ENCODE data around the gene HES7.

Gene HES7

DNA sequence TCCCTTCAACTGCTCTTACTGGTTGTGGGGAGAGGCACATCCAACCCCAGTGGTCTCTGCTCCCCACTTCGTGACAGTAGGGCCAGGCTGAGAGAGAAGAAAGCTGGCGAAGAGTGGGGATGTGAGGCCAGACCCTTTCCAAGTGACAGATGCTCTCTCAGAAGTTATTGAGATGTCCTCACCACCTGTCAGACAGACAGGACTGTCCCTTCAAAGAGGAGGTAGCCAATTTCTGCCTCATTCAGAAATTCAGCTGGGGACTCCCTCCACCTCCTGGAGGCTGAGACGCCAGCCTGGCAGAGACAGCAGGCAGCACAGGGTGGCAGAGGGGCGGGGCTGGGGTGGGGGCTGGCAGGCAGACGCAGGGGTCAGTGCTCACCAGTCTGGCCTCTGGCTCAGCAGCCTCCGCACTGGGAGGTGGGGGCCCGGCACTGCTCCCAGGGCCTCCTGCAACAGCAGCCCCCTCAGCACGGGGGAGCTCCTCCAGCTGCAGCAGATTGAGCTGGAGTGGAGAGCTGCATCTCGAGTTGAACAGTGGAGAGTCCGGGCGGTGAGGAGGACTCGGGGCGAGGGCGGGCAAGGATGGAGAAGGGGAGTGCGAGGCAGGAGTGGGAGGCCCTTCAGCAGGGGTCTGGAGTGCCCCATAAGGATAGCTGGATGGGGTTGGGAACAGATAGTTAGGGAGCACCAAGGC is 19.1 kb upstream of the HES7 start:
- Histone ChIP-seq H3K4me3 (ENCODE audit: low read length) (no peak overlapping the region), H3K27me3 (ENCODE audit: insufficient read depth, low read length) (no peaks in the 10 kb centered on the region), H2AFZ (ENCODE audit: low read depth, low read length) (no peak overlapping the region), H3K9me3 (ENCODE audit: low read length) (no peaks in the 10 kb centered on the region), H3K4me1 (ENCODE audit: insufficient read depth, low read length) (no peaks in the 10 kb centered on the region), H3K36me3 (ENCODE audit: insufficient read depth, low read length) (peaks cover 58% of the 10 kb centered on the region)

- Histone ChIP-seq H3K36me3 (ENCODE audit: insufficient read depth, low read length) (peaks cover 51% of the 10 kb centered on the region), H3K9me3 (ENCODE audit: low read length) (no peaks in the 10 kb centered on the region), H3K4me3 (ENCODE audit: low read length) (no peak overlapping the region), H2AFZ (ENCODE audit: low read depth, low read length) (no peak overlapping the region), H3K27me3 (ENCODE audit: insufficient read depth, low read length) (no peaks in the 10 kb centered on the region), H3K4me1 (ENCODE audit: insufficient read depth, low read length) (peaks cover 5% of the 10 kb centered on the region)
Observed at GRCh38 chr17:8142158-8142886, 18.4 kb upstream of the HES7 start.

DNA sequence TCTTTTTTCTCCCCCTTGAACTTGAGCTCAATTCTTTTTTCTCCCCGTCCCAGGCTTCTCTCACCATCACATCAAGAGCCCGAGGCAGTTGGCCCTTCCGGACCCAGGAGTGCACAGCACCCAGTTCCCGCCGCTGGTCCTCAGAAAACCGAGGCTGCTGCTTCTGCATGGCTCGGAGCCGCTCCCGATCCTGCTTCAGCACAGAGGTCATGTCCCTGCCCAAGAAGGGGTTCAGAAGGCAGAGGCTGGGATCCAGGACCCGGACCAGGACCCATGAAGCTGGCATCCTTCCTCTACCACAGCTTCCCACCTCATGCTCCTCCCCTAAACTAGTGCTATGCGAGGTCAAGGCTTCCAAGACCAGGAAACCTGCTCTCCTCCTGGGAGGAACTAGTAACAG is 17.8 kb upstream of the HES7 start:
- H3K4me3 ChIP-seq (ENCODE audit: low read length): no peak overlapping the region
- H3K27me3 ChIP-seq (ENCODE audit: insufficient read depth, low read length): no peaks in the 10 kb centered on the region
- H3K4me1 ChIP-seq (ENCODE audit: insufficient read depth, low read length): peaks cover 5% of the 10 kb centered on the region
- H2AFZ ChIP-seq (ENCODE audit: low read depth, low read length): no peak overlapping the region
- no peaks in the 10 kb centered on the region for H3K9me3 ChIP-seq (ENCODE audit: low read length)
- peaks cover 46% of the 10 kb centered on the region for H3K36me3 ChIP-seq (ENCODE audit: insufficient read depth, low read length)

DNA sequence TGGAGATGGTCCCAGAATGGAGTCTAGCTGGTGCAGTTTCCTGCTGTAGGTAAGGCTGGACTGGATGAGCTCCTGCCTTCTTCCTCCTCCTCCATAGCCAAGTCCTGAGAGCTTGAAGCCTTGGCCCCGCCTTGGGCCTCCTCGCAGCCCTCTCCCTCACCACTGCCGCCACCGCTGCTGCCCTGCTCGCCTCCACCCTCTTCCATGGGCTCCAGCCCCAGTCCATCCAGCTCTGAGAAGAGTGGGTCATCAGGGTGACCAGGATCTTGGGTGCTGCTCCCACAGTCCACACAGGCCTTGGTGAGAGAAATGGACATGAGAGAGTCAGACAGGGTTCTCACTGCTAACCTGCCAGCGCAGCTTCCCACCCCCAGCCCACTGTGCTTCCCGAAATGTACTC is 17.1 kb upstream of the HES7 start:
- Histone ChIP-seq H3K9me3 (ENCODE audit: low read length) (no peaks in the 10 kb centered on the region), H3K4me1 (ENCODE audit: insufficient read depth, low read length) (peaks cover 5% of the 10 kb centered on the region), H3K4me3 (ENCODE audit: low read length) (no peak overlapping the region), H3K36me3 (ENCODE audit: insufficient read depth, low read length) (peaks cover 39% of the 10 kb centered on the region), H2AFZ (ENCODE audit: low read depth, low read length) (no peak overlapping the region), H3K27me3 (ENCODE audit: insufficient read depth, low read length) (no peaks in the 10 kb centered on the region)

DNA sequence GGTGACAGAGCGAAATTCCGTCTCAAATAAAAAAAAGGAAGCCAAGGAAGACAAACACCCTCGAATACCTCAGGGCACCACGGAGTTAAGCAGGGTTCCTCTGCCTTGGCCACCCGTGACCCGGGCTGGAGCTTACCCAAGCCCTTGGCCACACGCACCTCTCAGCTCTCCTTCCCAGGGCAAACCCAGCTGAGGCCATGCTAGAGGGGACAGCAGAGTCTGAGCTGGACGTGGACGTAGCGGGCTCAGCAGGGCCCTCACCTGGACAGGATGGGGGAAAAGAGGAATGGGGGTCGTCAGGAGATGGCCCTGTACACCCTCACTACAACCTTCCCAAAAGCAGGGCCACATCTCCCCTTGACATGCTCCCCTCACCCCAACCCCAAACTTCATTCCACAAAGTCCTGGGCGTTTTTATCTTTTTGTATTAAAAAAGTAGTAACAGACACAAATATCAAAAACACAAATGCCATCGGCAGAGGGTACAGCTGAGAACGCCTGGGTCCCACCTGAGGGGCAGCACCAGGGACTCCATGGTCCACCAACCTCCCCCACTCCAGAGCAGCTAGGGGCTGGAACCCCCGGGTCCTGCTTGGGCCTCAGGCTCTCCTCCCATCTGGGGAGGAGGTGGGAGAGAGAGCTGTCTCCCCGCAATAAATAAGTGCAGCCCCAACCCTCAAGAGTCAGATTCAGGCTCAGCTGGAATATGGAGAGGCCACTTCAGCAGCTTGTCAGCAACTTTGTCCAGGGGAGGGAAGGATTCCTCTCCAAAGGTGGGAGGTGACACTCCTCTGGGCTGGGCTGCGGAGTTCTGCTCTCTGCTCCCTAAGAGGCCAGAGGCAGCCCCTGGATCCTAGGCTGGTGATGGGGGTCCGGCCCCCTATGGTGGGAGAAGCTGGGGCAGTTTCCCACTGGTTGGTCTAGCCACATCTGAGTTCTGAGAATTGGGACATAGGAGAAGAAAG is 16.4 kb upstream of the HES7 start:
- no peak overlapping the region for H2AFZ ChIP-seq (ENCODE audit: low read depth, low read length)
- no peaks in the 10 kb centered on the region for H3K9me3 ChIP-seq (ENCODE audit: low read length)
- H3K4me1 ChIP-seq (ENCODE audit: insufficient read depth, low read length): peaks cover 5% of the 10 kb centered on the region
- H3K4me3 ChIP-seq (ENCODE audit: low read length): no peak overlapping the region
- H3K27me3 ChIP-seq (ENCODE audit: insufficient read depth, low read length): no peaks in the 10 kb centered on the region
- H3K36me3 ChIP-seq (ENCODE audit: insufficient read depth, low read length): peaks cover 32% of the 10 kb centered on the region

DNA sequence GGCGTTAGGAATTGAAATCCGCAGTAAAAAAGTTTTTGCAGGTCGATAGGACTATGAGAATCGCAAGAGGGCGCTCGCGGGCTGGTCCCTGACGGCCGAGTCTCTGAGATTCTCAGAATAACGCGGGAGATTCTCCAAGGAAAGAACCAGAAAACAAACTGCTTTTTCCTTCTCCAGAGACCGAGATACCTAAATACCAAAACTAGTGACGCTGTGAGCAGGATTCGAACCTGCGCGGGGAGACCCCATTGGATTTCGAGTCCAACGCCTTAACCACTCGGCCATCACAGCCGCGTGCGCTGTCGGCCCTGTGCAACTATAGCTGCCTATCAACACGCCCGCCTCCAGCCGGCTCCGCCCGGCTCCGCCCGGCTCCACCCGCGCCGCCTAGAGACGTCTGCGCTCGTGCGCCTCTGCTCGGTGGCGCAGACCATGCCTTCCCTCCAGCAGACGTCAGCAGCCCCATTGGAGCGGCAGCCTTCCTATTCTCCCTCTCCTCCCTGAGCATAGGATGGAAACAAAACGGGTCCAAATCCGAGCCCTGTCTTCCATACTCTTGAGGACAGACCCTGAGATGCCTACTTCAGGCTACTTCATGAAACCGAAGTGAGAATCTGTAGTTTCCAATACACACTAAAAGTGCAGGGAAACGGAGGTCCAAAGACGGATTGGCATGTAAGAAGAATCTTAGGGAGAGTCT is 14.9 kb upstream of the HES7 start:
- H3K4me3 ChIP-seq (ENCODE audit: low read length): peak overlapping the region; percentile 64
- peaks cover 5% of the 10 kb centered on the region for H3K4me1 ChIP-seq (ENCODE audit: insufficient read depth, low read length)
- no peaks in the 10 kb centered on the region for H3K9me3 ChIP-seq (ENCODE audit: low read length)
- H3K27me3 ChIP-seq (ENCODE audit: insufficient read depth, low read length): no peaks in the 10 kb centered on the region
- no peak overlapping the region for H2AFZ ChIP-seq (ENCODE audit: low read depth, low read length)
- H3K36me3 ChIP-seq (ENCODE audit: insufficient read depth, low read length): peaks cover 19% of the 10 kb centered on the region

DNA sequence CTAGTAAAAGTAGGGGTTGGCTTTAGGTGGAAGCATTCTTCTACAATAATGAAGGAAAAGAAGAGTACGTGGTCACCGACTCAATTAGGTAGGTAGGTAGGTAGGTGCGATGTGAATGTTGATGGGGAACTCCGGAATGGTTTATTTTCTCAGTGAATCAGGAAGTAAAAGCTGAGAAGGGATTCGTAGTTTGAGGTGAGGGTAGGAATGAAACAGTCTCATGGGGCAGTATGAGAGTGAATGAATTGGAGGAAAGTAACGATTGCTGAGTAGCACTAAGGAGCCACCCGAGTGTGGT is 14.4 kb upstream of the HES7 start:
- H3K4me3 ChIP-seq (ENCODE audit: low read length): peak overlapping the region; percentile 46
- peaks cover 5% of the 10 kb centered on the region for H3K4me1 ChIP-seq (ENCODE audit: insufficient read depth, low read length)
- H3K9me3 ChIP-seq (ENCODE audit: low read length): no peaks in the 10 kb centered on the region
- no peaks in the 10 kb centered on the region for H3K27me3 ChIP-seq (ENCODE audit: insufficient read depth, low read length)
- H2AFZ ChIP-seq (ENCODE audit: low read depth, low read length): peak overlapping the region; percentile 44
- H3K36me3 ChIP-seq (ENCODE audit: insufficient read depth, low read length): peaks cover 18% of the 10 kb centered on the region

DNA sequence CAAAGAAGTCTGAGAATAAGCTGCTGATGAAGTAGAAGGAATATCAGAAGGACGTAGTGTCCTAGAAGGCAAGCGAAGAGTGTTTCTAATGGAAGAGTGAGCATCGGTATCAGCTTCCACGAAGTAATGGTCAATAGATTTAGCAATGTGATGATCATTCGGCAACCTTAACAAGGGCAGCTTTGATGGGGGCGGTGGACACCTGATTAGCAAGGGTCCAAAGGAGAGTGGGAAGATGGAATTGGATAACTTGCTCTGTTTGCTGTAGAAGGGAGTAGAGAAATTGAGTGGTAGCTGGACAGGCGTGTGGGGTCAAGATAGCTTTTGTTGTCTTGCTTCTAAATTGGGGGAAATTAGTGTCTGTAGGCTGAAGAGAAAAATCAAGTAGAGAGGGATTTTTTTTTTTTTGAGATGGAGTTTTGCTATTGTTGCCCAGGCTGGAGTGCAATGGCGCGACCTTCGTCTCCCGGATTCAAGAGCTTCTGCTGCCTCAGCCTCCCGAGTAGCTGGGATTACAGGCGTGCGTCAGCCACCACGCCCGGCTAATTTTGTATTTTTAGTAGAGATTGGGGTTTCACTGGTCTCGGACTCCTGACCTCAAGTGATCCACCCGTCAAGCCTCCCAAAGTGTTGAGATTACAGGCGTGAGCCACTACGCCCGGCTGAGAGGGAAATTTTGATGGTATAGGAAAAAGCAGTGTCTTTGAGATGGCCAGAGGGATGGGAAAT is 13.9 kb upstream of the HES7 start:
- peaks cover 18% of the 10 kb centered on the region for H3K36me3 ChIP-seq (ENCODE audit: insufficient read depth, low read length)
- H3K4me3 ChIP-seq (ENCODE audit: low read length): peak overlapping the region; percentile 46
- no peaks in the 10 kb centered on the region for H3K9me3 ChIP-seq (ENCODE audit: low read length)
- no peaks in the 10 kb centered on the region for H3K27me3 ChIP-seq (ENCODE audit: insufficient read depth, low read length)
- peak overlapping the region; percentile 44 for H2AFZ ChIP-seq (ENCODE audit: low read depth, low read length)
- peaks cover 5% of the 10 kb centered on the region for H3K4me1 ChIP-seq (ENCODE audit: insufficient read depth, low read length)

GRCh38 chr17:8133941-8134340 is 10.0 kb upstream of the HES7 start:
- Histone ChIP-seq H3K4me1 (ENCODE audit: insufficient read depth, low read length) (peaks cover 5% of the 10 kb centered on the region), H2AFZ (ENCODE audit: low read depth, low read length) (no peak overlapping the region), H3K27me3 (ENCODE audit: insufficient read depth, low read length) (peaks cover 3% of the 10 kb centered on the region), H3K4me3 (ENCODE audit: low read length) (no peak overlapping the region), H3K9me3 (ENCODE audit: low read length) (no peaks in the 10 kb centered on the region), H3K36me3 (ENCODE audit: insufficient read depth, low read length) (no peaks in the 10 kb centered on the region)

DNA sequence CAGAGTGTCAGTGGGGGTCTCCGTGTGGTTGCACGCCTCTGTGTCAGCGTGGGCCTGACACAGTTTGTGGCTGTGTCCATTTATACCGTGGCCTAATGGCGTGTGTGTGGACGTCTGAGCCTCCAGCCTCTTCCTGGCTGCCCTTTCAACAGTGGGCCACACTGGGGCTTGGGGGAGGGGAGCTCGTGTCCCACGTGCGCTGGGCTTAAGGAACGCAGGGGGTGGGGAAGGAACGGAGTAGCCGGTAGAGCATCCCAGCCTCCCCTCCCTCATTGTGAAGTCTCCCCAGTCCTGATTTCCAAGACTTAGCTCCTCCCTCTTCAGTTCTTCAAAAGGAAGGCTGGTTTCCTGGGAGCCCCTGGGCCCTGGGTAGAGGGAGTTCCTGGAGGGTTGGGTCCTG is 9.5 kb upstream of the HES7 start:
- H3K36me3 ChIP-seq (ENCODE audit: insufficient read depth, low read length): no peaks in the 10 kb centered on the region
- H2AFZ ChIP-seq (ENCODE audit: low read depth, low read length): no peak overlapping the region
- H3K9me3 ChIP-seq (ENCODE audit: low read length): no peaks in the 10 kb centered on the region
- H3K4me1 ChIP-seq (ENCODE audit: insufficient read depth, low read length): peaks cover 5% of the 10 kb centered on the region
- peaks cover 3% of the 10 kb centered on the region for H3K27me3 ChIP-seq (ENCODE audit: insufficient read depth, low read length)
- no peak overlapping the region for H3K4me3 ChIP-seq (ENCODE audit: low read length)

DNA sequence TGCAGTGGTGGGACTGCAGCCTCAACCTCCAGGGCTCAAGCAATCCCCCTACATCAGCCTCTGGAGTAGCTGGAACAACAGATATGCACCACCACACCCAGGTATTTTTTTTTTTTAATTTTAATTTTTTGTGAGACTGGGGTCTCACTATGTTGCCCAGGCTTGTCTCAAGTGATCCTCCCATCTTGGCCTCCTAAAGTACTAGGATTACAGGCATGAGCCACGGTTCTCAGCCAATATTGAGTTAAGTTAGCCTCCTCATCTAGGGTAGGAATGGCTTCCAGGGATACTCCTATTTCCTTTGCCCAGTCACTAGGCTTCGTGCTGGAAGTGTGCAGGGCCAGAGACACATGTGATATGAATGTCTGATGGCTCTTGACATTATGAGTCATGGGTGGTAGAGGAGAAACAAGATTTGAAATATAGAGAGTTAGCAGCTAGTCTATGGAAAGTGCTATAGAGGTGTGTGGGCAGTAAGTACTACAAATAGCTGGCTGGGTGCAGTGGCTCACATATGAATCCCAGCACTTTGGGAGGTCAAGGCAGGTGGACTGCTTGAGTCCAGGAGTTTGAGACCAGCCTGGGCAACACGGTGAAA is 8.0 kb upstream of the HES7 start:
- H3K36me3 ChIP-seq (ENCODE audit: insufficient read depth, low read length): no peaks in the 10 kb centered on the region
- peaks cover 5% of the 10 kb centered on the region for H3K4me1 ChIP-seq (ENCODE audit: insufficient read depth, low read length)
- no peak overlapping the region for H3K4me3 ChIP-seq (ENCODE audit: low read length)
- no peak overlapping the region for H2AFZ ChIP-seq (ENCODE audit: low read depth, low read length)
- H3K9me3 ChIP-seq (ENCODE audit: low read length): no peaks in the 10 kb centered on the region
- H3K27me3 ChIP-seq (ENCODE audit: insufficient read depth, low read length): peaks cover 3% of the 10 kb centered on the region
